GM23338 (cell line): ENCODE measurements around the gene RBL1. TPM values are rescaled to one million over a fixed set of nuclear protein-coding genes. Genes with fewer than 3 reads are reported as not detected.

Experiments used
- ATAC-seq: fragments of 200-7000 bp; cut with Tn5 transposase; 3 replicates; pipeline ENCODE4 v1.9.1; 2020
- DNase-seq: peaks from one replicate; pipeline ENCODE4 v3.0.0-alpha.2; 2015; ENCODE audit warnings: low spot score
- H2AFZ ChIP-seq: fragments of 200-600 bp; sonication (generic); 2 replicates; pipeline ENCODE4 v1.8.0; 2016; ENCODE audit warnings: antibody characterized with exemption, mild to moderate bottlenecking, moderate library complexity
- H3F3A ChIP-seq: fragments of 200-600 bp; sonication (generic); replicated peaks from 2 replicates; pipeline ENCODE4 v1.8.0; 2017; ENCODE audit warnings: antibody characterized with exemption, mixed run types, low read depth
- H3K27ac ChIP-seq: fragments of 200-600 bp; sonication (generic); 2 replicates; pipeline ENCODE4 v1.6.1; 2016; ENCODE audit warnings: low read depth
- H3K27me3 ChIP-seq: fragments of 200-600 bp; sonication (generic); 2 replicates; pipeline ENCODE4 v1.8.0; 2016; ENCODE audit warnings: mild to moderate bottlenecking, mixed run types, moderate library complexity; ENCODE audit not compliant: insufficient read depth
- H3K36me3 ChIP-seq: fragments of 200-600 bp; sonication (generic); 2 replicates; pipeline ENCODE4 v1.8.0; 2016; ENCODE audit warnings: mild to moderate bottlenecking; ENCODE audit not compliant: insufficient read depth
- H3K4me1 ChIP-seq: fragments of 200-600 bp; sonication (generic); 2 replicates; pipeline ENCODE4 v1.8.0; 2016; ENCODE audit warnings: mild to moderate bottlenecking, moderate library complexity; ENCODE audit not compliant: insufficient read depth
- H3K4me2 ChIP-seq: fragments of 200-600 bp; sonication (generic); 2 replicates; pipeline ENCODE4 v1.7.1; 2017; ENCODE audit warnings: mixed run types
- H3K4me3 ChIP-seq: fragments of 200-600 bp; sonication (generic); 2 replicates; pipeline ENCODE4 v1.6.1; 2016; ENCODE audit warnings: mixed run types
- H3K79me2 ChIP-seq: fragments of 200-600 bp; sonication (generic); replicated peaks from 2 replicates; pipeline ENCODE4 v1.8.0; 2017; ENCODE audit warnings: mild to moderate bottlenecking; ENCODE audit not compliant: insufficient read depth
- H3K9me2 ChIP-seq: fragments of 200-600 bp; sonication (generic); 2 replicates; pipeline ENCODE4 v1.8.0; 2017; ENCODE audit not compliant: insufficient read depth
- H4K20me1 ChIP-seq: fragments of 200-600 bp; sonication (generic); replicated peaks from 2 replicates; pipeline ENCODE4 v1.8.0; 2017; ENCODE audit warnings: mild to moderate bottlenecking; ENCODE audit not compliant: insufficient read depth
- H3K27ac Mint-ChIP-seq: 2 replicates; pipeline ENCODE4 v1.8.0; 2020; ENCODE audit warnings: inconsistent platforms, mild to moderate bottlenecking, moderate library complexity, mixed read lengths
- H3K27me3 Mint-ChIP-seq: 3 replicates; pipeline ENCODE4 v1.8.0; 2022; ENCODE audit warnings: low read depth, mild to moderate bottlenecking, moderate library complexity, mixed read lengths, inconsistent platforms; ENCODE audit not compliant: insufficient read depth, poor library complexity
- H3K36me3 Mint-ChIP-seq: 3 replicates; pipeline ENCODE4 v1.8.0; 2021; ENCODE audit warnings: low read depth, mild to moderate bottlenecking, inconsistent platforms, moderate library complexity, mixed read lengths
- H3K4me1 Mint-ChIP-seq: 3 replicates; pipeline ENCODE4 v1.8.0; 2020; ENCODE audit warnings: mild to moderate bottlenecking, inconsistent platforms, mixed read lengths
- H3K4me3 Mint-ChIP-seq: 3 replicates; pipeline ENCODE4 v1.8.0; 2021; ENCODE audit warnings: moderate library complexity, mild to moderate bottlenecking, inconsistent platforms, mixed read lengths
- H3K9me3 Mint-ChIP-seq: 3 replicates; pipeline ENCODE4 v1.8.0; 2020; ENCODE audit warnings: moderate library complexity, mild to moderate bottlenecking, inconsistent platforms, mixed read lengths
- CREB1 ChIP-seq: fragments of 250-450 bp; sonication (Bioruptor Pico); IDR thresholded peaks from 2 replicates; pipeline ENCODE4 v1.5.0; 2020; ENCODE audit warnings: low read depth, mild to moderate bottlenecking, moderate library complexity
- ETS1 ChIP-seq: IDR thresholded peaks from 2 replicates; pipeline ENCODE4 v1.6.1; 2016; ENCODE audit warnings: antibody characterized with exemption
- EZH2phosphoT487 ChIP-seq: fragments of 200-600 bp; sonication (generic); IDR thresholded peaks from one replicate; pipeline ENCODE4 v1.8.1; 2018; ENCODE audit warnings: antibody characterized with exemption; ENCODE audit not compliant: unreplicated experiment
- JUNB ChIP-seq: IDR thresholded peaks from one replicate; pipeline ENCODE4 v1.6.1; 2016; ENCODE audit warnings: antibody characterized with exemption; ENCODE audit not compliant: unreplicated experiment
- NANOG ChIP-seq: IDR thresholded peaks from 2 replicates; pipeline ENCODE4 v1.6.1; 2016; ENCODE audit warnings: antibody characterized with exemption, borderline replicate concordance
- POLR2AphosphoS5 ChIP-seq: IDR thresholded peaks from 2 replicates; pipeline ENCODE4 v1.6.1; 2016; ENCODE audit warnings: antibody characterized with exemption, low read depth
- REST ChIP-seq: IDR thresholded peaks from one replicate; pipeline ENCODE4 v1.6.1; 2018; ENCODE audit warnings: antibody characterized with exemption; ENCODE audit not compliant: unreplicated experiment
- ZNF114 ChIP-seq: fragments of 250-450 bp; sonication (Bioruptor Pico); IDR thresholded peaks from 2 replicates; pipeline ENCODE4 v1.5.0; 2020; ENCODE audit warnings: mild to moderate bottlenecking, moderate library complexity
- ZNF331 ChIP-seq: fragments of 250-450 bp; sonication (Bioruptor Pico); IDR thresholded peaks from 2 replicates; pipeline ENCODE4 v1.5.0; 2020; ENCODE audit warnings: low read depth, mild to moderate bottlenecking, moderate library complexity
- ZNF462 ChIP-seq: fragments of 250-450 bp; sonication (Bioruptor Pico); IDR thresholded peaks from 2 replicates; pipeline ENCODE4 v1.5.0; 2020; ENCODE audit warnings: mild to moderate bottlenecking, moderate library complexity
- polyA plus RNA-seq: library from polyadenylated mRNA; unstranded; fragments of >200 nt; fragmentation: Nextera tagmentation; extraction: Ambion mirVana; gene quantifications from 2 replicates; pipeline ENCODE4 v1.2.1, GENCODE V29; 2016
- total RNA-seq: library from RNA; depleted of rRNA; stranded (reverse); fragments of >200 nt; shearing (Covaris generic); gene quantifications from 2 replicates; pipeline ENCODE4 v1.2.3, GENCODE V29; 2014

RBL1 gene
- total and polyA plus RNA-seq, 2 experiments from 2014 or later, result 6.4 to 12.6 TPM

GRCh38 chr20:36957875-36958667 lies 137.7 kb downstream of the RBL1 start:
- H3K4me2 ChIP-seq, result no peak overlapping the region
- H3K4me3 ChIP-seq, result no peak overlapping the region
- peaks cover 20% of the 10 kb centered on the region for H3K36me3 Mint-ChIP-seq
- H3K4me1 Mint-ChIP-seq, result no peaks in the 10 kb centered on the region
- H3K9me3 Mint-ChIP-seq, result peaks cover 21% of the 10 kb centered on the region
- H3K36me3 ChIP-seq, result peaks cover 6% of the 10 kb centered on the region; the same call in 1 of the 2 replicates
- no peaks in the 10 kb centered on the region; the same call in 1 of the 2 replicates for H4K20me1 ChIP-seq
- no peak overlapping the region for H3K27ac ChIP-seq
- H3K27me3 Mint-ChIP-seq, result peaks cover 6% of the 10 kb centered on the region
- no peak overlapping the region for H3K27ac Mint-ChIP-seq
- H3K27me3 ChIP-seq, result no peaks in the 10 kb centered on the region
- H3K79me2 ChIP-seq, result no peaks in the 10 kb centered on the region
- ATAC-seq (no peak), DNase-seq (no peak)
- no peaks in the 10 kb centered on the region for H3K4me1 ChIP-seq
- no peaks in the 10 kb centered on the region for H3F3A ChIP-seq
- no peak overlapping the region for H3K4me3 Mint-ChIP-seq
- TF ChIP-seq NANOG (no peak), EZH2phosphoT487 (no peak), ZNF331 (CRISPR knock-in tag) (no peak), JUNB (no peak), REST (no peak), POLR2AphosphoS5 (no peak), CREB1 (CRISPR knock-in tag) (no peak), ETS1 (no peak)
- no peaks in the 10 kb centered on the region for H3K9me2 ChIP-seq
- no peak overlapping the region for H2AFZ ChIP-seq

- Histone ChIP-seq H3K79me2 (no peaks in the 10 kb centered on the region), H3K9me2 (no peaks in the 10 kb centered on the region), H3K4me3 (no peak overlapping the region), H3F3A (no peaks in the 10 kb centered on the region), H4K20me1 (no peaks in the 10 kb centered on the region; the same call in 1 of the 2 replicates), H3K4me1 (peaks cover 5% of the 10 kb centered on the region), H3K36me3 (no peaks in the 10 kb centered on the region), H3K27ac (no peak overlapping the region), H2AFZ (no peak overlapping the region), H3K27me3 (no peaks in the 10 kb centered on the region), H3K4me2 (no peak overlapping the region)
- DNase-seq (no peak), ATAC-seq (no peak)
- Mint-ChIP-seq H3K27me3 (peaks cover 6% of the 10 kb centered on the region), H3K27ac (no peak overlapping the region), H3K9me3 (peaks cover 7% of the 10 kb centered on the region), H3K4me1 (peaks cover 4% of the 10 kb centered on the region; the same call in 1 of the 3 replicates), H3K36me3 (peaks cover 6% of the 10 kb centered on the region; the same call in 1 of the 3 replicates), H3K4me3 (no peak overlapping the region)
- TF ChIP-seq ZNF114 (CRISPR knock-in tag), result no peak
- no peak for TF ChIP-seq JUNB
- TF ChIP-seq ZNF462 (CRISPR knock-in tag), result no peak
- no peak for TF ChIP-seq CREB1 (CRISPR knock-in tag)
- no peak for TF ChIP-seq POLR2AphosphoS5
- no peak for TF ChIP-seq NANOG
Measured at GRCh38 chr20:36956674-36957073, 139.1 kb downstream of the RBL1 start.
